Left lung (tissue), 10 donors: ENCODE measurements around the gene ERAP2. TPM values are rescaled to one million over a fixed set of nuclear protein-coding genes. Genes with fewer than 3 reads are reported as not detected.

ENCODE experiments used
- ATAC-seq: fragments of 200-7000 bp; cut with Tn5 transposase; one replicate; pipeline ENCODE4 v1.9.1; 2020; ENCODE audit warnings: moderate library complexity
- DNase-seq, 4 donors: peaks; one replicate each; pipeline ENCODE4 v3.0.0-alpha.2; 2013 to 2020
- H3K27ac ChIP-seq, 2 donors: fragments of 200-600 bp; sonication (generic) in 1 of 2; one replicate each; pipeline versions ENCODE4 v1.5.0 to v1.8.0; 2020 to 2021
- H3K27me3 ChIP-seq, 2 donors: fragments of 200-600 bp; sonication (generic) in 1 of 2; one replicate each; pipeline versions ENCODE4 v1.5.0 to v1.8.0; 2020 to 2021
- H3K36me3 ChIP-seq, 2 donors: fragments of 200-600 bp; sonication (generic) in 1 of 2; one replicate each; pipeline versions ENCODE4 v1.5.0 to v1.8.0; 2020 to 2021
- H3K4me1 ChIP-seq, 2 donors: fragments of 200-600 bp; one replicate each; pipeline ENCODE4 v1.8.0; 2021
- H3K4me3 ChIP-seq, 2 donors: fragments of 200-600 bp; sonication (generic) in 1 of 2; one replicate each; pipeline versions ENCODE4 v1.5.0 to v1.8.0; 2020 to 2021; ENCODE audit warnings: mild to moderate bottlenecking in 1 of 2
- H3K9me3 ChIP-seq, 2 donors: fragments of 200-600 bp; sonication (generic) in 1 of 2; one replicate each; pipeline versions ENCODE4 v1.5.0 to v1.8.0; 2020 to 2021
- CTCF ChIP-seq, 2 donors: fragments of 200-600 bp; sonication (generic) in 1 of 2; IDR thresholded peaks; one replicate each; pipeline versions ENCODE4 v1.5.0 to v1.8.0; 2021; ENCODE audit warnings: antibody characterized with exemption in 2 of 2
- intact Hi-C, 2 donors: fragments of 100-400 bp; cut with DNase I; formaldehyde crosslinking; loops; one replicate each; pipeline versions ENCODE4 v1.11.2 to v1.14.2; 2022
- polyA plus RNA-seq, 6 donors: library from polyadenylated mRNA; unstranded; fragments of 120-200 nt; gene quantifications; one replicate each; pipeline ENCODE4 v1.2.1, GENCODE V29; 2013; ENCODE audit not compliant: insufficient read length in 6 of 6
- total RNA-seq, 2 donors: library from RNA; stranded (reverse); fragmentation: NEBNext Ultra II Directional; extraction: Animal tissue kit (Norgen Biotek cat#: 25700); gene quantifications; one replicate each; pipeline ENCODE4 v1.2.1, GENCODE V29; 2021
- donor health status: DM: no; HTN: yes; CAD: no.
- donor health status: DM: no; HTN: no; CAD: no.

Gene ERAP2
- total and polyA plus RNA-seq, 8 donors = 17.0 to 40.6 (median 28.1) TPM

- DNase-seq = no peak
- no peaks in the 10 kb centered on the region for H3K9me3 ChIP-seq
- no peak overlapping the region for H3K4me3 ChIP-seq
- intact Hi-C loops = no loop called here
- H3K27me3 ChIP-seq = no peaks in the 10 kb centered on the region
- H3K36me3 ChIP-seq = no peaks in the 10 kb centered on the region
- H3K27ac ChIP-seq = no peak overlapping the region
- no peak for ATAC-seq
- H3K4me1 ChIP-seq = peaks cover 0 to 18% of the 10 kb centered on the region in 2 donors
- no peak for TF ChIP-seq CTCF (IDR thresholded peaks at IDR 0.05)
Observed at GRCh38 chr5:96945144-96945897, 69.0 kb downstream of the ERAP2 start.

- Histone ChIP-seq H3K27ac (no peak overlapping the region), H3K27me3 (no peaks in the 10 kb centered on the region), H3K4me1 (peaks cover 0 to 11% of the 10 kb centered on the region in 2 donors), H3K9me3 (no peaks in the 10 kb centered on the region), H3K4me3 (no peak overlapping the region), H3K36me3 (no peaks in the 10 kb centered on the region)
- ATAC-seq (no peak), DNase-seq (no peak)
- intact Hi-C loops = no loop called here
- TF ChIP-seq CTCF (IDR thresholded peaks at IDR 0.05) = no peak
Observed at GRCh38 chr5:96946381-96946780, 70.1 kb downstream of the ERAP2 start.

- Histone ChIP-seq H3K27me3 (no peaks in the 10 kb centered on the region), H3K4me3 (no peak overlapping the region), H3K4me1 (peaks cover 0 to 7% of the 10 kb centered on the region in 2 donors), H3K9me3 (no peaks in the 10 kb centered on the region), H3K36me3 (no peaks in the 10 kb centered on the region), H3K27ac (no peak overlapping the region)
- intact Hi-C loops = no loop called here
- no peak for TF ChIP-seq CTCF (IDR thresholded peaks at IDR 0.05)
- no peak for ATAC-seq
- DNase-seq = no peak
Observed at GRCh38 chr5:96952118-96952750, 75.9 kb downstream of the ERAP2 start.

- Histone ChIP-seq H3K4me1 (peaks cover 0 to 16% of the 10 kb centered on the region in 2 donors), H3K36me3 (no peaks in the 10 kb centered on the region), H3K27ac (no peak overlapping the region), H3K27me3 (no peaks in the 10 kb centered on the region), H3K9me3 (no peaks in the 10 kb centered on the region), H3K4me3 (no peak overlapping the region)
- no peak for TF ChIP-seq CTCF (IDR thresholded peaks at IDR 0.05)
- ATAC-seq = no peak
- DNase-seq = no peak
- intact Hi-C loops = no loop called here
Observed at GRCh38 chr5:96952974-96953730, 76.9 kb downstream of the ERAP2 start.
